GM21423 (cell line): ENCODE data around the gene HMGA1.

ENCODE experiments used
- ATAC-seq: cut with Tn5 transposase; IDR thresholded peaks from one replicate; pipeline ENCODE4 v1.9.1; 2021; ENCODE audit warnings: mild to moderate bottlenecking, moderate library complexity; ENCODE audit not compliant: unreplicated experiment

HMGA1 gene

DNA sequence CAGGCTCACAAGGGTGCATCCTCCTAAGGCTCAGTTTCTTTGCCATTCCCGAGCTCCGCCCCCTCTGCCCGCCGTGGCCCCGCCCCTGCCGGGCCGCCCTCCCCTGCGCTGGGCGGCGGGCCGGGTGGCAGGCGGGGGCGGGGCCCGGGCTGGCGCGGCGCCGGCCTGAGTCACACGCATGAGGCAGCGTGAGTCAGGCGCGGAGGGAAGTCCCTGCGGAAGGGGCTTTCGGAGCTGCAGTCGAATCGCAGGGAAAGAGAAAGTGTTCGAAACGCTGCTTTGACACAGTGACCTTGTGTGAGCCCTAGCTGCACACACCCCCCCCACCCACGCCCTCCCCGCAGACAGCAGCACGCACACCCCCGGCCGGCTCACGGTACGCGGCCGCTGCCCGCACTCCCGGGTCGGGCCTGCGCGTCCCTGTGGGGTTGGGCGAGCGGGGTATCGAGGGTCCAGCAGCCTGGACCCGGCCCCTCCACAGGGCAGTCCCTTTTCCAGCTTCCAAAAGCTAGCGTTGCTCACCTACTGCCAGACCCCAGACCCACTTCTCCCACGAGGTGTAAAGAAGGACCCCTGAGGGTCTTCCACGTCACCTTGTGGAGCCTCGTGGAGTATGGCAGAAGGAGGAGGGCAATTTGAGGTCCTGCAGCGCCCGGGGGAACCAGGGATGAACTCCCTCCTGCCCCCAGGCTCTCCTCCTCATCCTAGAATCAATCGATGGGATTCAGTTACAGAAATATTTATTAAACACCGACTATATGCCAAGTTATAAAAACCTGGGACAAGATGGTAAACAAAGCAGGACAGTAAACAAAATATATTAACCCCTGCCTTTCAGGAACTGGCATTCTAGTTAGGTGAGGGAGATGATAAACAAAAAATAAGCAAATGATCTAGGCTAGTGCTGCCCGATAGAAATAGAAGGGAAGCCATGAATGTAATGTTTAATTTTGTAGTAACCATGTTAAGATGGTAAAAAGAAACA, 12.4 kb upstream of the HMGA1 start:
- ATAC-seq, result peak; percentile 87

- ATAC-seq, result no peak
Measured at GRCh38 chr6:34225551-34225950, 11.1 kb upstream of the HMGA1 start.

DNA sequence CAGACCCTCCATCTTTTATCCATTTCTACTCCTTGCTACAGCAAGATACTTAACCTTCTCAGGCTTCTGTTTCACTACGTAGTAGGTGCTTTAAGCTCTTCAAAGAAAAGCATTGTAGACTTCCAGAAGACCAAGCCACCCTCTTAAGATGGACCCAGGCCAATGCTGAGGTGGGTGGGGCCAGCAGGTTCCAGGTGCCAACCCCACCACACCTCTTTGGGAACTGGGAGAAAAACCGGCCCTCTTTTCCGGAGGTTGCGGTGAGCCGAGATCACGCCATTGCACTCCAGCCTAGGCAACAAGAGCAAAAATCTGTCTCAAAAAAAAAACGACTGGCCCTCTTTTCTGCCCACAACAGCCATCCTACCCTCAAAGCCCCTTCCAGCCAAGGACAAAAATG, 10.6 kb upstream of the HMGA1 start:
- ATAC-seq, result no peak

DNA sequence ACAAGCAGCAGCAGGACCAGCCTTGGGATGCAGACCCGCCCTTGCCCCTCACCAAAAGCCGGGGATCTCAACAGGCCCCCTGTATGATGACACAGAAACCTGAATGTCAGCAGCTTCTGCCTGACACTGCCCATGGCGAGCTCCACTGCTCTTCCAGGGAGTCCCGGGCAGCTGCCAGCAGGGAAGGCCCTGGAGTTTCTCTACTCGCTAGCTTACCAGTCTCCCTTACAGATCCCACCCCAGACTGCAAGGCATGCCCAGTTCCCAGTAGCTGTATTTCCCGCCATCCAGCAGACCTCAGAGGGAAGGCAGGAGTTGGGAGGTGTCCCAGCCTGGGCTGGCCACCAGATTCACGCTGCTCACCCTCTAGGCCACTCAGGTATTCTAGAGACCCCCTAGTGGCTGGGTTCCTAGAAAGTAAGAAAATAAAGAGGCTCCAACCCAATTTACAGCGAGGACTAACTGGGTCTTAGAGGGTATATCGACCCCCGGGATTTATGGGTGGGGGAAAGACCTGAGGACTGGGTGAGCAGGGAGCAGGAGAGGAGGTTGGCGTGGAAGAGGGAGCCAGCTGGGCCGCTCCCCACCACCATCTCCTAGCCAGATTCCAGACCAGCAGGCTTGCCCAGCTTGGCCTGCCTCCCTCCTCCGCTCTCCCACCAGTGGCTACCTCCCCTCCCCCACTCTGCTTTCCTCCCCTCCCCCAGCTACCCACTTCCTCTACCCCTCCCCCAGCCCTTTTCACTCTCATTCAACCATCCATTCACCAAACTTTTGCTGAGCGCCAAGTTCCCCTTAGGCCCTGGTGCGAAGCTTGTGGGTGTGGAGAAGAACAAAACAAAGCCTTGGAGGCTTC, 9.7 kb upstream of the HMGA1 start:
- no peak for ATAC-seq

DNA sequence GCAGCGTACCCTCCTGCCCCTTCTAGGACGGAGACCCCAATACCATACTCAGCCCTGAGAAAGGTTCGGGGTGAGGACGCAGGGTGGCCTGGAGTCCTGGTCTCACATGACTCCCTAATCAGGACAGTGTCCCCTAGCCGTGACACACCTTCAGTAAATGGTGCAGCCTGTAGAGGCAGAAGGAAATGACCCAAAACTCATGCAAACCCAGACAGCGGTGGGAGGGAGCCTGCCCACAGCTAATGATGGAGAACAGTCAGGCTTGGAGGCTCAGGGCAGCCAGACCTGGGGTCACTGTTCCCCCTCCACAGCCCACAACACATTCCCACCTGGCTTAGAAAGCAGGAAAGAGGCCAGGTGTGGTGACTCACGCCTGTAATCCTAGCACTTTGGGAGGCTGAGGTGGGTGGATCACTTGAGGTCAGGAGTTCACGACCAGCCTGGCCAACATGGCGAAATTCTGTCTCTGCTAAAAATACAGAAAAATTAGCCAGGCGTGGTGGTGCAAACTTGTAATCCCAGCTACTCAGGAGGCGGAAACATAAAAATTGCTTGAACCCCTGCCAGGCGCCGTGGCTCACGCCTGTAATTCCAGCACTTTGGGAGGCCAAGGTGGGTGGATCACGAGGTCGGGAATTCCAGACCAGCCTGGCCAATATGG, 8.8 kb upstream of the HMGA1 start:
- ATAC-seq, result no peak

DNA sequence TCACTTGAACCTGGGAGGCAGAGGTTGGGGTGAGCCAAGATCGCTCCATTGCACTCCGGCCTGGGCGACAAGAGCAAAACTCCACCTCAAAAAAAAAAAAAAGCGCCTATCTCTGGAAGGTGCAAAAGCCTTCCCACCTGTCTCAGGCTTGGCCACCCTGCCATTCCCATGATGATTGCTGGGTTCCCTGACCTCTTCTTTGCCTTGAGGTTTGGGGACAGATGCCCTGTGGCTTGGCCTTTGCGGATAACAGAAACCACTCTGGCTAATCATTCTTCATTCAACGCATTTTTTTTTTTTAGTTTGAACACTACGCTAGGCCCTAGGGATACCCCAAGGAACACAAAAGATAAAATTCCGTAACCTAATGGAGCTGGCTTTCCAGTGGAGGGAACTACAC, 6.8 kb upstream of the HMGA1 start:
- ATAC-seq, result no peak

DNA sequence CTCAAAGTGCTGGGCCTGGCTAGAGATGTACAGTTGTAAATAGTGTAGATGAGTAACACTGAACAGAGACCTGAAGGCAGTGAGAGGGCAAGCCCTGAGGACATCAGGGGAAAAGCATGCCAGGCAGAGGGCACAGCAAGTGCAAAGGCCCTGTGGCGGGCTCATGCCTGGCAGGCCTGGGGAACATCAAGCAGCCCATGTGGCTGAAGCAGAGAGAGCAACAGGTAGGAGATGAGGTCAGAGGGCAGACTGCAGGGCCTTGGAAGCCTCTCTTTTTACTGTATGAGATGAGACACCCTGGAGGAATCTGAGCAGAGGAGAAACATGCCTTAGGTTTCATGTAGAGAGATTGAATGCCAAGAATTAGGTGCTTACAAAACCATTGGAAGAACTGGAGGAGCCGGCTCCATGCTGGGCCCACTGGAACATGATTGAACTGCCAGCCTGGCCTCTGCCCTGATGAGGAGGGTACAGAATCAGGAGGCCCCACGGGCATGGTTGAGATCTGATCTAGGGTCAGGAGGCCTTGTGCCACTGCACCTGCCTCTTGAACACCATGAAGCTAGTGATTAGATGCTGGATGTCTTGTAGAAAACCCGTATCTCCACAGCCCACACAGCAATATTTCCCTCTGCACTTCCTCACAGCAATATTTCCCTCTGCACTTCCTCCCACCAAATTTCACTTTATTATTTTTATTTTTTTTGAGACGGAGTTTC, 5.9 kb upstream of the HMGA1 start:
- ATAC-seq, result no peak

- ATAC-seq, result no peak
Measured at GRCh38 chr6:34231566-34232336, 4.9 kb upstream of the HMGA1 start.

- ATAC-seq, result no peak
Measured at GRCh38 chr6:34232901-34233300, 3.8 kb upstream of the HMGA1 start.

DNA sequence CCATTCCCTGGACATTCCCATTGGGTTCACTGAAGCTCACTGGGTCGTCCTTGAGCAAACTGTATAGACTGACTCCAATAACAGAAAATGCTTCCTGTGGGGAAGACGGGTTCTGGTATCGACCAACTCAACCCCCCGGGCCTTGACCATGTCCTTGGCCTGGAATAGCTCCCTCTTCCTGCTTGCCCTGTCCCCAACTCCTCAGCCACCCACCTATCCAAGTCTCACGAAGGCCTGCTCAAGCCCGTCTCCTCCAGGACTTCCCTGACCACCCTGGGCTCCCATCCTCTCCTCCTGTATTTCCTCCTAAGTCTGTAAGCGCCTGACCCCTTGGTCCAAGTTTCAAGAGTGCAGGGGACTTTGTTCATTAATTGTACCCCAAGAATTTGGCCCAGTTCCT, 2.8 kb upstream of the HMGA1 start:
- ATAC-seq, result no peak

DNA sequence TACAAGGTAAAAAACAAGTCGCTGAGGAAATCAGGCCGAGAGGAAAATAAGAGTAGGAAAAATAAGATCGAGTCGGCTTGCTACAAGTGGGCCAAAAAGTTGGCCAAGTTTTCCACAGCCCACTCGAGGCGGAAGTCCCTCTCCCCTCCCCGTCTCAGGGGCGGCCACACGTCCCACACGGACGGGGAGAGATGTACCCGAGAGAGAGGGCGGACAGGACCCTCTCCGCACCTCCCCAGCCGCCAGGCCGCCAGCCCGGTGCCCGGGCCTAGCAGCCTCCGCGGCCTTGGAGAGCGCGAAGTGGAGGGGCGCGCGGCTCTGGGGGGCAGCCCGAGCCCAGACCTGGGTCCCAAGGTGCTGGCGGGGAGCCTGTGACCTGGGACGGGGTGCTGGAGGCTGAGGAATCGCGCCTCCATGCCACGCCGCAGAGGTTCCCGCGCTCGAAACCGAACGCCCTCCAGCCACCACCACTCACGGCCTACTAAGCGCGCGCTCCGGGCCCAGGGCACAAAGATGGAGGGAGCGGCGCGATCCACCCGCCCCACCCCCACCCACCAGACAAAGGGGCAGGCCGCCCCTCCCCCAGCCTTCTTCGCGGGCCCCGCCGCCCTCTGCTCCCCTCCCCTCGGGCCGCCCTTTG, 1.9 kb upstream of the HMGA1 start:
- ATAC-seq, result no peak

DNA sequence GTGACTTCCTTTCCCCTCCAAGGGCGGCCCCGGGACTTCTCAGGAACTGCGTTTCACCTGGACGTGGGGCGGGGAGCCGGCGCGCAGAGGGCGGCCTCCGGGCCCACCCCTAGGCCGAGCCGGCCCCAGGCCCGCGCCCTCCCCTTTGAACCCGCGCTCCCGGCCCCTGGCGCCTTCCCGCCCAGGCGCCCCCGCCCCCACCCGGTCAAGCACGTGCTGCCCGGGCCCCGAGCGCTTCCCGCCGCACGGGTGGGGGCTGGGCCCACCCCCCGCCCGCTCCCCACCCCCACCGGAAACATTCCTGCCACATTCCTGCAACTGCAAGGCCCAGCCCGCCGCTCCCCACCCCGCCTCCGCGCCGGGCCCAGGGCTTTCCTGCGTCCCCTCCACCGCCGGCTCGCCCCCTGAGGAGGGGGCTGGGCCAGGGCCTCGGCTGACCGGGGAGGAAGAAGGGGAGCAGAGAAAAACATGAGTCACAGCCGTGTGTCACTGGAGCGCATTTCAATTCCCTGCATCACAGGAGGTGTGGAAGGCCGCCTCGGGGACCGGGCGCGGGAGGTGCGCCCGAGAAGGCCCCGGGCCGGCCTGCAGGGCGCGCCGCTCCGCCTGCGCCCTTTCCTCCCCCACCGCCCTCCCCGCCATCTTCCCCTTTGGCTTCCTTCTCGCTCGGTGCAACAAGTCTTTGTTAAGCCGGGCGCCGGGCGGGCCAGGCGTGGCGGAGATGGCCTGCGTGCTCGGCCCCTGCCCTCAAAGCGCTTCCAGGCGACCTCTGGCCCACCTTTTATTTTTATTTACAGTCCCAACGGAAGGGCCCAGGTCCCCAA, 1.2 kb upstream of the HMGA1 start:
- no peak for ATAC-seq

DNA sequence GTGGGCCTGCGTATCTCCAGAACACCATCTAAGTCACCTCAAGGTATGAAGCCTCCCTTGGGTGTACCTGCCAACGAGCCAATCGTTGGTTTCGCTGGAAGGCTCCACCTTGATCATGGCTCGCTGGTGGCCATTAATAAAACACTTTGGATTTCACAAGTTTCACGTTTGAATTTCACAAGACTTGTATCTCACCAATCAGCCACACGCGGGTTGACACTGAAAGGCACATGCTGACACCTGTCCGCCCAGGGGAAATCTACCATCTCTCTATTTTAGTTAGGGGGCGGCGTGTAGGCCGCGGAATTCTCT, 586 bp upstream of the HMGA1 start:
- peak; percentile 2 for ATAC-seq

- ATAC-seq, result peak; percentile 15
Measured at GRCh38 chr6:34237316-34237721, 646 bp downstream of the HMGA1 start.

DNA sequence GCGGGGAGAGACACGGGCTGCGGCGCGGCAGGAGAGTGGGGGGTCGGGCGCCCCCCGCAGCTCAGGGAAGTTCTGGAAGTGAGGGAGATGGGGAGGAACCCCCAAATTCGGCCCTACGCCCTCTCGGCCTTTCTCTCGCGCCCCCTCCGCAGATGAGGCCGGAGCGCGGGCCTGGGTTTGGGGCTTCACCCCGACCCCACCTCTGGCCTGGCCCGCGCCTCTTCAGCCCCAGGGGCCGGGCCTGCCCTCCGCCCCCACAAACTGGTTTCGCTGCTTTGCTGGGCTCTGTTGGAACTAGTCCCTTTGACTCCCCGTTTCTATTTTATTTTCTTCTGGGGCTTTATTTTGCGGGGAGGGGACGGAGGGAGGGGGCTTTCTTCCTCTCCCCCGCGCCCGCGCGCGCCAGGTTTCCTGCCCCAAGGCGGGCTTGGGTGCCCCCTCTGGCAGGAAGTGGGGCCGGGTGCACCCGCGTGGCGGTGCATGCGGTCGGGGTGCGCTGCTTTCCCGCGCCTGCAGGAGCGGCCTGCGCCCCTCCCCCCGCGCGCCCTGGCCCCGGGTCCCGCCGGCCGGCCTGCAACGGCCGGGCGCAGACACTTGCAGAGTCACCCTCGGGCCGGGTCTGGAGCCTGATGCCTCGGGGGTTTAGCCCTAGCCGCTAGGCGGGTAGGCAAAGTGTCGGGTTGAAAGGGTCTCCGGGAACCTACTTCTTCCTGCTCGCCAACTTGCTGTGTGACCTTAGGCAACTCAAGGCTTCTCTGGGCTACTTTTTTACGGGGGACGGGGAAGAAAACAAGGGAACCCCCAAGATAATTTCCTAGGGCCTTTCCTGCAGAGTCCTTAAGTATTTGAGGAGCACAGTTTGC, 1.3 kb downstream of the HMGA1 start:
- ATAC-seq, result no peak

DNA sequence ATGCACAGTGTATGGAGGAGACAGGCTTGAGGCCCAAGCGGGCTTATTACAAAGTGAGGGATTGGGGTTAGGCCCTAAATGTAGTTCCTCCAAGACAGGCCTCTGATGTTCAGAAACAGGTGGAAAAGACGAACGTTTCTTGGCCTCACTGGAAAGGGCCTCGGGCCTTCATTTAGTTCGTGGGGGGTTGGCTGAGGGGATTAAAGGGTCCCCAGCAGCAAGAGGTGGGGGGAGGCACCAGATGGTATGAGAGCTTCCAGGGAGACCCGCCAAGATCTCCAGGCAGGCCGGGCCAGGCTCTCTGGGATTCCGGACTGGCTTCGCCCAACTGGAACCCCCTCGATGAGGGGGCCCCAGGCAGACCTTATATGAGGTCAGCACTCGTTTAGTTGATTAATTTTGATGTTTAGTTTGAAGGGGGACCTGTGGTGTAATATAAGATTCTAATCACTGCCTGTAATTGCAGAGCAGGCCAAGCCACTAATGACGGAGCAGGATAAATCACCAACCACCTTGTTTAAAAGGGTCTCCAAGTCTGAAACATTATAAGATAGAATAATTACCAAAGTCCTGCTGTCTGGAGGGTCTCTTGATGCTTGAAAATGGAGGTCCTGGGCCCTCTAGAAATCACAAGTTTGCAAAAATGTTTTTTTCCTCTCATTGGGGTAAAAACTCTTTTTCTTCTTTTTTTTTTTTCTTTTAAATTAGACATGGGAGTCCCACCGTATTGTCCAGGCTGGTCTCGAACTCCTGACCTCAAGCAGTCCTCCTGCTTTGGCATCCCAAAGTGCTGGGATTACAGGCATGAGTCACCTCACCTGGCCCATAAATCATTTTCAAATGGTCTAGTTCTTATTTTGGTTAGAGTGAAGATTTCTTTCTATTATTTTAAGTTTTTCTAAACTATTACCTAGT, 2.2 kb downstream of the HMGA1 start:
- no peak for ATAC-seq

- no peak for ATAC-seq
Measured at GRCh38 chr6:34239500-34239825, 2.8 kb downstream of the HMGA1 start.
